ENCODE results near the gene TMEM208.

DNA sequence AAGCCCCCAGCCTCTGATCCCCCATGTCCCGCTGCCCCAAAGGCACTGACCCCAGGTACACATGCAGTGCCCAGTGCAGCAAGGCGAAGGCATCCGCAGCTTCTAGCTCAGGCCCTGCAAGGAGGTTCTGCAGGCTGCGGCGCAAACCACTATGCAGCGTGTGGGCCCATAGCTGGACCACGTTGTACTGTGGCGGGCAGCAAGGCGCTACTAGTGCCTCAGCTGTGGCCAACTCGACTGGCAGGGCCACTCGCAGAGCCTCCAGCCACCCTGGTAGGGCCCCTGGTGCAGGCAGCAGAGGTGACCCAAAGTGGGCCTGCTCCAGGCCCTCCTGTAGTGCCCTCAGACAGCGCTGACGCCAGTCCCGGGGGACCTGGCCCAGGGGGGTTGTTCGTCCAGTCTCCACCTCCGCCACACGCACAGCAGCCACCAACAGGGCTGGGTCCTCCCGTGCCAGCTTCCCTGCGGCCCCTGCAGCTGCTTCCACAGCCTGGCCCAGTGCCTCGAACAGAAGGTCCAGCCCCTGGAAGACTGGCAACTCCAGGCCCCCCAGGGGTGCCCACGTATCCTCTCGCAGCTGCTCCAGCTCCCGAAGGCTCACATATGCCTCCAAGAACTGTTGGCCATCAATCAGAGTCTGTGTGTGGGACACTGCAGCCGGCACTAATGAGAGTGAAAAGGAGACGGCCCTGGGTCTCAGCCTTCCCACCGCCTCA, 39.6 kb upstream of the TMEM208 start:
- TF ChIP-seq CTCF (IDR thresholded peaks at IDR 0.05) (no peak), POLR2A (IDR thresholded peaks at IDR 0.05) (no peak), EP300 (IDR thresholded peaks at IDR 0.05) (no peak)
